GM21381 (cell line): Measurements from ENCODE around the gene CDY1B.
"Not testable (repeated sequence)": the region's sequence is repeated elsewhere in the genome, so short reads cannot be mapped to it uniquely, and the experiment has no call there.

Experiments used
- ATAC-seq: cut with Tn5 transposase; IDR thresholded peaks from one replicate; pipeline ENCODE4 v1.9.1; 2021; ENCODE audit warnings: mild to moderate bottlenecking, moderate library complexity; ENCODE audit not compliant: unreplicated experiment

Gene CDY1B

DNA sequence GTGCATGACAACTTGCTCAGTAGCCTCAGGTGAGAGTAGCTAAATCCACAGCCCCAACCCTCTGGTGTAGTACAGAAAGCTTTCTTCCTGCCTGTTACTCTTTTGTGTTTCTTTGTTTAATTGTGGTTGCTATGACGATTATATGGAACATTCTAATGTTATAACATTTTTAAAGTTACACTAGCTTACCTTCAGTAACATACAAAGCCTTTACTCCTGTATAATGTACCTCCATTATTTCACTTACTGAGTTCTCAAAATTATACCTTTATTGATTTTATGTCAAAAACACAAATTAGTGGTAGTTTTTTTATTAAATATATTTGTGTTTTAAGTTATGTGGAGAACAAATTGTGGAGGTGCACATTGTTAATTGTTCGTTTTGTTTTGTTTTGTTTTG is at the start of gene CDY1B:
Gene CDY1B, minus strand, starts transcription at position 101 of the 400 bp plus-strand sequence. CDS start 331 bp downstream, outside the sequence.
- ATAC-seq: not testable (repeated sequence)

GRCh38 chrY:24049525-24049924 is 1.7 kb upstream of the CDY1B start:
- ATAC-seq: not testable (repeated sequence)

- ATAC-seq: not testable (repeated sequence)
Measured at GRCh38 chrY:24043209-24043608, 4.6 kb downstream of the CDY1B start.

GRCh38 chrY:24039008-24039718 is 8.7 kb downstream of the CDY1B start:
- not testable (repeated sequence) for ATAC-seq

- not testable (repeated sequence) for ATAC-seq
Measured at GRCh38 chrY:24026212-24027103, 21.4 kb downstream of the CDY1B start.
